Lower lobe of right lung (tissue), 2 donors: ENCODE measurements around the gene BAD. TPM values are rescaled to one million over a fixed set of nuclear protein-coding genes. Genes with fewer than 3 reads are reported as not detected.
A peak's percentile ranks its signal among the peaks of the same experiment; 100 is the strongest.

Experiments used
- ATAC-seq, 2 donors: fragments of 200-7000 bp; cut with Tn5 transposase; one replicate each; pipeline ENCODE4 v1.9.1; 2020 to 2022; ENCODE audit warnings: mild to moderate bottlenecking in 2 of 2, moderate library complexity in 2 of 2
- DNase-seq: peaks from one replicate; pipeline ENCODE4 v3.0.0-alpha.2; 2020
- H3K27ac ChIP-seq: fragments of 200-600 bp; one replicate; pipeline ENCODE4 v1.8.0; 2022
- H3K27me3 ChIP-seq: fragments of 200-600 bp; one replicate; pipeline ENCODE4 v1.8.0; 2022; ENCODE audit warnings: low read depth
- H3K36me3 ChIP-seq: fragments of 200-600 bp; one replicate; pipeline ENCODE4 v1.8.0; 2022; ENCODE audit warnings: mild to moderate bottlenecking
- H3K4me1 ChIP-seq: fragments of 200-600 bp; one replicate; pipeline ENCODE4 v1.8.0; 2022
- H3K4me3 ChIP-seq: fragments of 200-600 bp; one replicate; pipeline ENCODE4 v1.8.0; 2022; ENCODE audit warnings: mild to moderate bottlenecking
- H3K9me3 ChIP-seq: fragments of 200-600 bp; one replicate; pipeline ENCODE4 v1.8.0; 2022
- CTCF ChIP-seq: fragments of 200-600 bp; IDR thresholded peaks from one replicate; pipeline ENCODE4 v1.8.0; 2022; ENCODE audit warnings: antibody characterized with exemption, mild to moderate bottlenecking
- intact Hi-C: fragments of 100-400 bp; cut with DNase I; formaldehyde crosslinking; loops from one replicate; pipeline ENCODE4 v1.11.0; 2022
- total RNA-seq: library from RNA; stranded (reverse); fragmentation: NEBNext Ultra II Directional; extraction: Animal tissue kit (Norgen Biotek cat#: 25700); gene quantifications from one replicate; pipeline ENCODE4 v1.2.1, GENCODE V29; 2021
- donor health status: DM: no; HTN: yes; CAD: no; lungs with severe emphysema.

BAD gene
- total RNA-seq, 1 donor from 2014 or later, result 51.6 TPM

- Histone ChIP-seq H3K4me3 (no peak overlapping the region), H3K9me3 (no peaks in the 10 kb centered on the region), H3K36me3 (peaks cover 23% of the 10 kb centered on the region), H3K4me1 (peaks cover 34% of the 10 kb centered on the region), H3K27ac (peak overlapping the region; percentile 77), H3K27me3 (no peaks in the 10 kb centered on the region)
- DNase-seq (no peak), ATAC-seq (no peak)
- intact Hi-C loops, result no loop called here
- TF ChIP-seq CTCF, result no peak
Measured at GRCh38 chr11:64321026-64321425, 36.6 kb upstream of the BAD start.

GRCh38 chr11:64320556-64320955, 36.1 kb upstream of the BAD start:
- no peaks in the 10 kb centered on the region for H3K27me3 ChIP-seq
- H3K9me3 ChIP-seq, result no peaks in the 10 kb centered on the region
- peaks cover 28% of the 10 kb centered on the region for H3K36me3 ChIP-seq
- TF ChIP-seq CTCF, result no peak
- H3K4me3 ChIP-seq, result no peak overlapping the region
- H3K27ac ChIP-seq, result peak overlapping the region; percentile 53
- H3K4me1 ChIP-seq, result peaks cover 35% of the 10 kb centered on the region
- no peak for DNase-seq
- ATAC-seq, result no peak
- intact Hi-C loops, result no loop called here

- Histone ChIP-seq H3K9me3 (no peaks in the 10 kb centered on the region), H3K27ac (peak overlapping the region; percentile 100), H3K27me3 (no peaks in the 10 kb centered on the region), H3K4me3 (peak overlapping the region; percentile 92), H3K36me3 (peaks cover 43% of the 10 kb centered on the region), H3K4me1 (peaks cover 35% of the 10 kb centered on the region)
- no peak for ATAC-seq
- TF ChIP-seq CTCF, result no peak
- peak; percentile 57 for DNase-seq
- intact Hi-C loops, result no loop called here
Measured at GRCh38 chr11:64318766-64319761, 34.6 kb upstream of the BAD start.

- intact Hi-C loops, result no loop called here
- ATAC-seq, result peak; percentile 91 to 94
- DNase-seq, result peak; percentile 98
- peaks cover 45% of the 10 kb centered on the region for H3K36me3 ChIP-seq
- peak within 1 kb of the TSS; percentile 92 for H3K4me3 ChIP-seq
- H3K4me1 ChIP-seq, result peaks cover 31% of the 10 kb centered on the region
- H3K9me3 ChIP-seq, result no peaks in the 10 kb centered on the region
- TF ChIP-seq CTCF, result peak; percentile 52
- peak within 1 kb of the TSS; percentile 100 for H3K27ac ChIP-seq
- H3K27me3 ChIP-seq, result no peaks in the 10 kb centered on the region
Measured at GRCh38 chr11:64317961-64318765, 33.7 kb upstream of the BAD start, which contains the start of gene PRDX5. Gene PRDX5 (plus strand): TSS chr11:64318121. CDS start chr11:64318216, 95 bp downstream.

GRCh38 chr11:64317325-64317960, 33.0 kb upstream of the BAD start, which contains the start of gene TRMT112:
Gene TRMT112 (minus strand): TSS chr11:64317559. CDS start chr11:64317526, 33 bp downstream.
- no peak for TF ChIP-seq CTCF
- no peaks in the 10 kb centered on the region for H3K9me3 ChIP-seq
- H3K4me3 ChIP-seq, result peak within 1 kb of the TSS; percentile 92
- intact Hi-C loops, result no loop called here
- peak within 1 kb of the TSS; percentile 100 for H3K27ac ChIP-seq
- DNase-seq, result peak; percentile 98
- H3K36me3 ChIP-seq, result peaks cover 41% of the 10 kb centered on the region
- H3K4me1 ChIP-seq, result peaks cover 27% of the 10 kb centered on the region
- ATAC-seq, result peak; percentile 89
- no peaks in the 10 kb centered on the region for H3K27me3 ChIP-seq
